GM21619 (cell line): ENCODE results near the gene CHD1L.
"Not testable (repeated sequence)": the region's sequence is repeated elsewhere in the genome, so short reads cannot be mapped to it uniquely, and the experiment has no call there.

Experiments used
- ATAC-seq: cut with Tn5 transposase; IDR thresholded peaks from one replicate; pipeline ENCODE4 v1.9.1; 2021; ENCODE audit not compliant: unreplicated experiment

The CHD1L gene

DNA sequence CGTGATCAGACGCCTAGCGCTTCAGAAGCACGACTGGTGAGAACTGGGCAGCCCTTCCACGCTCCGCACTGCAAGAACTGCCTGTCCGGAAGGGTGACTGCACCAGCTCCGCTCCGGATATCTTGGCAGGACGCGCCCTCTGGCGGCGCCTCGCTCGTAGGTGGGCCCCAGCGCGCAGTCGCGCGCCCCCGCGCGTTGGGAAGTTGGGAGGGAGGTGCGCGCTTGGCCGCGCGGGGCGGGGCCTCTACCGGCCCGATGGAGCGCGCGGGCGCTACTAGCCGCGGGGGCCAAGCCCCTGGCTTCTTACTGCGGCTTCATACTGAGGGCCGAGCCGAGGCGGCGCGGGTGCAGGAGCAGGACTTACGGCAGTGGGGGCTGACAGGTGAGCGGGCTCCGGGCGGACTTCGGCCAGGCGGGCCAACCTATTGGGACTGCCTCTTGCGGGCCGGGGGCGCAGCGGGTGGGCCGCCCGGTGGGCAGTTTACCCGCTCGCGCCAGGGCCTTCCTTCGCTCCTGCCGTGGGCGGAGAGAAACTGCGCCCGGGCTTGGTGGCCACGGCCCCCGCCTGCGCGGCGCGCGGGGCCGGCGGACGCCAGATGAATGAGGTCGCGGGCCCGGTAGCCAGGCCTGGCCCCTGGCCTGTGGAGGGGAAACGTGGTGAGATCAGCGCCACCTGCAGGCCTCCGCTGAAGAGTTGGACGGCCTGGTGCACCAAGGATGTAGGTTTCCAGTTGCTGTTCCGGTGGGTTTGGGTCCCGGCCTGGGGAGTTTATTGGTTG, at the start of gene CHD1L:
CHD1L (plus strand) TSS at position 236 of the 779 bp plus-strand sequence; CDS start at position 256, 20 bp downstream.
- ATAC-seq = peak; percentile 85

DNA sequence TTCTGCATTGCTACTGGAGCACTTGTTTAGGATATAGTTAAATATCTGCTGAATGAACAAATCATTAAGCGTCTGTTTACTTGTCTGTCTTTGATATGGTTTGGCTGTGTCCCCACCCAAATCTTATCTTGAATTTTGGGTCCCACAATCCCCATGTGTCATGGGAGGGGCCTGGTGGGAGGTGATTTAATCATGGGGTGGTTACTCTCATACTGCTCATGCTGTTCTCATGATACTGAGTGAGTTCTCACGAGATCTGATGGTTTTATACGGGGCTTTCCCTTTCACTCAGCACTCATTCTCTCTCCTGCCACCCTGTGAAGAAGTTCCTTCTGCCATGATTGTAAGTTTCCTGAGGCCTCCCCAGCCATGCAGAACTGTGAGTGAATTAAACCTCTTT, 45.2 kb upstream of the CHD1L start:
- not testable (repeated sequence) for ATAC-seq

DNA sequence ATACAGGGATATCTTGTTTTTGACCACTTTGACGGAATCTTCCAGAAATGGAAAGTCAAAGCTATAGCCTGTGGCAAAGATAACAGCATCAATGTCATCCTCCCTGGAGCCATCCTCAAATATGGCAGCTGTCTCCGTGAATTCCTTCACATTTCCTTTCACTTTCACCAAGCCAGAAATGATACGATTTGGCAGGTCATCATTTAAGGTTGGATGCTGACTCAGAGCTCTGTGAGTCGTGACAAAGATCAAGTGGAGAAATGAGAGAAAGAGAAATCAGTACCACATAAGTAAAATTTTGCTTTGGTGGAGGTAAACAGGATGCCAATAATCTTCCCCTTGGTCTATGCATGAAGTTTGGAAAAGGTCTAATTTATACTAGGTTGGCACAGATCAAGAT, 41.2 kb upstream of the CHD1L start:
- no peak for ATAC-seq

DNA sequence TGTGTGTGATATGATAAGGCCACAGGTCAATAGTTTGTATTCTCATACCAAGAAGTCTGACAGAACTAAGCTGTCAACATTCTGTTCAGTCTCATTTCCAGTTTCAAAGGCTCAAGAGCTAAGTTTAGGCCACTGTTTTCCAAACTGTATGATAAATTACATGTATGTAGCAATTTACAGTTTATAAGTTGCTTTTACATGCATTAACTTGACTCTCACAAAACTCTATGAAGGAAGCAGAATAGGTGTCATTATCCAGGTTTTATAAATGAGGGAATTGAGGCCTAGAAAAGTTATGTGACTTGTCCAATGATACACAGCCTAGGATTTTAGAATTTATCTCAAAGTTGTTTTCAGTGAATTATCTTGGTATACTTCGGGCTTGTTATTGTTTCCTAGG, 40.7 kb upstream of the CHD1L start:
- no peak for ATAC-seq

DNA sequence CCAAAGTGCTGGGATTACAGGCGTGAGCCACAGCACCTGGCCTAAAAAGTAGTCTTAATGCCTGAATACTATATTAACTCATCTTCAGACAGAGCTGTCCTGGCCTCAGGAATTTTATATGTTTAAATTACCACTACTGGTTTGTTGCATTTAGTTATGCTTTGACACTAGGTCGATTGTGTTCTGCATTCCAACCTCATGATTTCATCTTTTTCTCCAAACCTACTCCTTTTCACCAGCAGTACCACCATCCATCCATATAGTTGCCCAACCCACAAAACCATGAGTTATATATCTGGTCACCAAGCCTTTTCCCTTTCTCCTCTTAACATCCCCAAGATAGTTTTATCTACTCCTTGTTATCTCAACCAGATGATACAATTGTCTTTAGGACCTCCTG, 39.9 kb upstream of the CHD1L start:
- ATAC-seq = no peak

DNA sequence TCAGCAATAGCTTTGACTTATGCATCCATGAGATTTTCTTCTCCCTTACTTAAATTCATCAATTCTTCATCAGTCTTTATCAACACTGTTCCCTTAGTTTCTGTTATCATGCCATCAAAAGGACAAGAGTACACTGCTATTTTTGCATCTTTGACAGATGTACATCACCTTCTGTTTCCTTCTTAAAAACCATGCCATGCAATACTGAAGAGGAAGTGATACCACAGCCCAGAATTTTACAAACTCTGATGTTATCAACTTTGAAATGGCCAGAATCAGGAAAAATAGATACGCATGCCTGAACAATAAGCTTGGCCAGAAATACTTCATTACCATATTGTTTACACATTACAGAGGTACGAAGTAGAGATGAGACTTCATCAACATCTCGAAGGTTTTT, 38.4 kb upstream of the CHD1L start:
- ATAC-seq = no peak

DNA sequence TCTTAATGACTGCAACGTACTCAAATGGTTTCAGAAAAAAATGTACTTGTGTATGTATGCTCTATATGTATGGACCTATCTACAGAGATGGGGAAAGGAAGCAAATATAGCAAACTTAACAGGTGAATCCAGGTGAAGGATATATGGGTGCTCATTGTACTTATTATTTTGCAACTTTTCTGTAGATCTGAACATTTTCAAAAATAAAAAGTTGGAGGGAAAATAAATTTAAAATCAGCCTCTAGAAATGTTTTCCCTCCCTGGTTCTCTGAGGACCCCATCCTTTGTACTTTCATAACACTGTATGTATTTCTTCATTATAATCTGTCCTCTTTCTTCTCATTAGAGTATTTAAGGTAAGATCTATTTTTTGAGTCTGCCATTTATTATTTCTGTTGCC, 35.3 kb upstream of the CHD1L start:
- no peak for ATAC-seq

DNA sequence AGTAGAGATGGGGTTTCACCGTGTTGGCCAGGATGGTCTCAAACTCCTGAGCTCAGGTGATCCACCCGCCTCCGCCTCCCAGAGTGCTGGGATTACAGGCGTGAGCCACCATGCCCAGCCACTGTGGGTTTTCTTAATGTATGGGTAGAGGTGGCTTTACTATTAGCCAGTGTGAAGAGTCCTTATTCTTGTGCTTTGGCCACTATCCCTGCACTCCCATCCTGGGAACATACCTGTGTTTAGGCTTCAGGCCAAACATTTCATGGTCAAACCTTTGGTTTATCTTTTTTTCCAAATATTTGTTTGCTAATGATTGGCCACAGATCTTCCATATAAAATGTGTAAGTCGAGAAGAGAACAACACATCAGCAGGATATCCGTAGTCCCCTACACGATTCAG, 33.9 kb upstream of the CHD1L start:
- ATAC-seq = no peak

DNA sequence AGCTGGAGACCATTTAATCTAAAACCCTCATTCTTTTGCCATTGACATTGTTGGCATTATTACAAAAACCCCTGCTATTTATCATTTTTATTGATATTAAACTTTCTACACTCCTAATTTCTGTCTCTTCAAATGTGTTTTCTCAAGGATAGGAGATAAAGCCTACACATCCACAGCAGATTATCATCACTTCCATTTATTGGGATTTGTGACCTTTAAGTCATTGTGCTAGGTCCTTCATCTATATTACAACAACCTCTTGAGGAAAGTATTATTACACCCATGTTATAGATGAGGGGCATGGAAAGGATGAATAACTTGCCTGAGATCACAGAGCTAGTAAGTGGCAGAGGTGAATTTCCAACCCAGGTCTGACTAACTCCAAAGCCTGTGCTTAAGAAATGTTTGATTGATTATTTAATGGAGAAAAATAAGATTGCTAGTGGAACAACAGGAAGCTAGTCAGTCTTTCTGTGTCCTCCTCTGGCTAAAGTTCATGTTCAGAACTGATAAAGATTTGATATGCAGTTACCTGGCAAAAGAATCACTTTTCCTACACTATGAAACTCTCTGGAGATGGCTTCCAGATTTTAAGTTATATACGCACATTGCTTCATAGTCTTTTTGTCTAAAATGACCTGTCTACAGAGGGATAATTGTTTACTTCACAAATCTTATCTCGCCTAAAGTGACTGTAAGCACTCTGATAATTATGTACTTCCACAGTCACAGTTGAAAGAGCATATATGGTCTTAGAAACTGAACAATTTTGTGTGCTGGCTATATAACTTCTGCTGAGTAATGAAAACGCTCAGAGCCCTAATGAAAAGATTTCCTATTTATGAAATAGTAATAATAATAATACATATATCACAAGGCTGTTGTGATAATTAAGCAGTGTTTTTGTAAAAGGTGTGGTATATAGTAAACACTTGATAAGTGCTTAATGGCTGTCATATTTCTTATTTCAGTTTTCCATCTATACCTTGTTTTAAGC, 32.4 kb upstream of the CHD1L start:
- ATAC-seq = no peak

DNA sequence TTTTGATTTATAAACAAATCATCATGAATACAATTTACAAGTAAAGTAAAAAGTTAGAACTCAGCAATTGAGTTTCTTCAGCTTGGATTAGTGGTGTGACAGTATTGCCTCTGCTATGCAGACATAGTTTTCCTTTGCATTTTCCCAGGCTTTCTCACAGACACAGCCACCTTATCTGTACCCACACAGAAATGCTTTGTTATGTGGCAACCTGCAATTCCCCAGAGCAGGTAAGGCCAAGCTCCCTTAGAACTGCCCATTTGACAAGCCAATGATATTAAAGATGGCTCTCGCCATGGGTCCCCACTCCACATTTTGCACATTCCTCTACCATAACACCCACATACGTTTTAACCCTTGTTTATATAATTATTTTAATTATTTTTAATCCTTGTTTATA, 31.5 kb upstream of the CHD1L start:
- ATAC-seq = no peak

DNA sequence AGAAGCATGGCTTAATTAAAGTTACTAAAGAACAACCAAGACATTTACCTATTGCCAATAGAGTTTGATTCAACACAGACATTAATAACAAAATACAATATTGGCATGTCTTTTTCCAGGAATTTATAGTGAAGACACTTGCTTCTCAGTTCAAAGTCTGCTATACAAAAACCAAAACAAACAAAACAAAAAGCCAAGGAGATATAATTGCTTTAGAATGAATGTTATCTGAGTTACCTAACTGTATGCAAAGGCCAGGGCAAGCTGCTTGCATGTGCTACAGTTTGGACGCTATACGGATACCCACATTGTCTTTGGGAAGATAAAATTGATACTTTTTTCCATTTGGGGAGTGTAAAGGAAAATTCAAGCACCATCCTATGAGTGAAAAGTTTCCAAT, 30.9 kb upstream of the CHD1L start:
- no peak for ATAC-seq

DNA sequence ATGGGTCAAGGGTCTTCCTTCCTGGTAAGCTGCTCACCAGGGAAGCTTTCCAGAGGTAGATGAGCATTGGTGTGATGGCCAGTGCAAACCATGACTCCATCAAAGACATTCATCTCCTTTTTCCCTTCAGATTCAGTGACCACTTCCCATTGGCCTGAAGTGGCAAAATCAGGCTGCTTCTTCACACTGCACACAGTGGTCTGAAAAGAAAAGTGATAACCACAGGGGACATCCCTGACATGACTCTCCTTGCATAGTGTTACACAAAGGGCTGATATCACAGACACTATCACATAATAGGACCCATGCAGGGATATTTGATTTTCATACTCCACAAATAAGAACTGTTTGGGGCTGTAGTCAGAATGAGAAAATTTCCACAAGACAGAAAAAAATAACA, 29.2 kb upstream of the CHD1L start:
- ATAC-seq = no peak

DNA sequence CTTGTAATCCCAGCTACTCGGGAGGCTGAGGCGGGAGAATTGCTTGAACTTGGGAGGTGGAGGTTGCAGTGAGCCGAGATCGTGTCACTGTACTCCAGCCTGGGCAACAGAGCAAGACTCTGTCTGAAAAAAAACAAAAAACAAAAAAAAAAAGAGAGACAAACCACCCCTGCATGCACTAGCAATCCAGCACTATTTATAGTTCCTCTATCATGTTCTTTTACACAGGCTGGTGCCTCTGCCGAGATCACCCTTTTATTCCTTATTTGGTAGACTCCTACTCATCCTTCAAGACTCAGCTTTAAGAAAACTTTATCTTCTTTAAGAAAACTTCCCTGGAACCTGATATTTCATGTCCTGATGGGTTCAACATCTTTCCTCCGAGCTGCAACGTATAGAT, 28.2 kb upstream of the CHD1L start:
- no peak for ATAC-seq

DNA sequence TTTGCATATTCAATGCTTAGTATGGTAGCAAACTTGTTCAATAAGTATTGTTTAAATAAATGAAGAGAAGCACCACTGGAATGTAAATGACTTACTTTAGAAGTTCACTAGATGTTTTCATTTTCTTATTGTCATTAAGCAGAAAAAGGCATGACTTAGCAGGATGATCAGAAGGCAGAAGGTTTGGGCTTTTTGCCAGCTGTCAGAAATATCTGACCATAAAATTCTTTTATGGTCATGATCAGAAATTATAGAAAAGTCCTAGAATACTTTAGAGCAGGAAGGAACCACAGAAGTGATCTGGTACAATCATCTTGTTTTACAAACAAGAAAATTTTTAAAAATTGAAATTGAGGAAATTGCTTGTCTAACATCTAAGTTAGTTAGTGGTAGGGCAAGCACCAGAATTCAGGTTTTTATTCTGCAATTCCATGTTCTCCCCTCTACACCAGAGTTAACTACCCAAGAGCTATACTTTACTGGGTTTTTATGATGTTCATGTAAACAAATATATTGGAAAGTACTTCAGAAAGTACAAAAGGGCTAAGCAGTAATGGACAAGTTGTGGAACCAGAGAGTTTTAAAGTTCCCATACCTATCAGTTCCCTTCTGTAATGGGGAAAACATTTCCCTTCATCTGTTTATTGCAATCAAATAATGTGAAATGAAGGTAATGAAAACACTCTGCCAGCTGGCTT, 27.5 kb upstream of the CHD1L start:
- no peak for ATAC-seq

DNA sequence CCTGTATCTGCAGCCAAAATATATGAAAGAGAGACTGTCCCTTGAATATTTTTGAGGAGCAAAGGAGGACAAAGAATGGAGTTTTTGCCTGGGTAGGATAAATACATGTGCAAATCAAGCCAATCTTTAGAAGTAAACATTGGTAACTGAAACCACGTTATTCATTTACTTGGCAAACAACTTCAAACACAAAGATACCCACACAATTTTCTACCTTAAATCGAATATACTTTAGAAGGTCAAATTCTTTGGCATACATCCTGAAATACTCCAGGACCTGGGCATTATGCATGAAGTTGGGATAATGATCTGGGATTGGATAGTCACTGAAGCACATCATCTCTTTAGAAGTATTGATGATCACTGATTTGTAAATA, 27.0 kb upstream of the CHD1L start:
- ATAC-seq = no peak

DNA sequence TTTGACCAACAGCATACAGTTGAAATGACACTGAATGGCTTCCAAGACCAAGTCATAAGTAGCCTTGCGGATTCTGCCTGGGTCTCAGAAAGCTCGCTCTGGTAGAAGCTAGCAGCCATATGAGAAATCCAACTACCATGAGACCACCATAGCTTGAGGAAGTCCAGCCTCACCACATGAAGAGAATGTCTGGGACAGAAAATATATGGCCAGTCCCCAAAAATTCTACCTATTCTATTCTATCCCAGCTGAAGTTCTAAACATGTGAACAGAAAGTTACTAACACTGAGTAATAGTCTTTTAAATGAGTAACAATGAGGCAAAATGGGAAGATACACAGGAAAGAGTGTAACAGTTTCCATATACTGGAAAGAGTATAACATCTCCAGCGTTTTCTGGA, 26.4 kb upstream of the CHD1L start:
- ATAC-seq = no peak

DNA sequence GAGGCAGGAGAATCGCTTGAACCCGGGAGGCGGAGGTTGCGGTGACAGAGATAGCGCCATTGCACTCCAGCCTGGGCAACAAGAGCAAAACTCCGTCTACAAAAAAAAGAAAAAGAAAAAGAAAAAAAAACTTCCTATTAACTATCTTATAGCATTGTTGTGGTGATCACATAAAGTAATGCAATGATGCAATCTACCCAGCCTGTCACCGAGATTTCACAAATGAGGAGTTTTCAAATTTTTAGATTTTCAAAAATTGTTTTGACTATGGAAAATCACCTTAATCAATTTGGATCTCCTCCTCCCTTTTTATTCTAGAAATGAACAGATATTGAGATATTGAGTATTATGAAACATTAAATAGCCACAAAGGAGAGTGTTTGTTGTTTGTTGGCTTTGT, 25.3 kb upstream of the CHD1L start:
- ATAC-seq = no peak

DNA sequence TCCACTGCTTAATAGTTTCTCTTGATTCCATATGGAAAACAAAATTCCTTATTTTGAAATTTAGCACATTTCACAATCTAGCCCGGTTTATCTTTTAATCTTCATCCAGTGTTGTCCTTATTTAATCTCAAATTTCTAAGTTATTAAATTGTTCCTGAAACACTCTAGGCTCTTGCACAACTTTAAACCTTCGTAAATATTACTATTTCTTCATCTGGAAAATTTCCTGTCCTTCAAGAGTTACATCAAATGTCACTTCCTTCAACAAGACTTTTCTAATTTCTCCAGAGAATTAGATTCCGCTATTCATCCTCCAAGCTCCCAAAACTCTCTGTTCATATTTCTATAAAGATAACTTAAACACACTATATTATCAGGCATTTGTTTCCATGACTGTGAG, 23.9 kb upstream of the CHD1L start:
- no peak for ATAC-seq

DNA sequence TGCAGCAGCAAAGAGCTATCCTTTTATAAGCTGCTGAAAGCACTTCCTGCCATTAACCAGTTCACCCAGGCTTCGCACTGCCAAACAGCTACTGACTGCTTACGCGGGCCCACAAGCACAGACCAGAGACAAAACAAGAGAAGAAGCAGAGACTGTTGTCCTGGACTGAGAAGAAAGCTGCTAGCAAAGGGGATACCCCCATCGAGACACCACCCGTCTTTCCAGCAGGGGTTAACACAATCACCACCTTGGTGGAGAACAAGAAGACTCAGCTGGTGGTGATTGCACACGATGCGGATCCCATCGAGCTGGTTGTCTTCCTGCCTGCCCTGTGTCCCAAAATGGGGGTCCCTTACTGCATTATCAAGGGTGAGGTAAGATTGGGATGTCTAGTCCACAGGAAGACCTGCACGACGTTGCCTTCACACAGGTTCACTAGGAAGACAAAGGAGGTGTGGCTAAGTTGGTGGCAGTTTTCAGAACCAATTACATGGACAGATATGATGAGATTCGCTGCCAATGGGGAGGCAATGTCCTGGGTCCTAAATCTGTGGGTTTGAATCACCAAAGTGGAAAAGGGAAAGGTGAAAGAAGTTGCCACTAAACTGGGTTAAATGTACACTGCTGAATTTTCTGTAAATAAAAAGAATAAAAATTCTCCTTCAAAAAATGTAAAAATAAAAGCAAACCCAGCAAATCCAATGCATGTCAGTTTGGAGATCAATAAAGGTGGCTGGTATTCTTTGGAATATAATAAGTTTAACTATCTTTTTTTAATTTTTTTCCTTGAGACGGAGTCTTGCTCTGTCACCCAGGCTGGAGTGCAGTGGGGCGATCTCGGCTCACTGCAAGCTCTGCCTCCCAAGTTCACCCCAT, 18.5 kb upstream of the CHD1L start:
- no peak for ATAC-seq

DNA sequence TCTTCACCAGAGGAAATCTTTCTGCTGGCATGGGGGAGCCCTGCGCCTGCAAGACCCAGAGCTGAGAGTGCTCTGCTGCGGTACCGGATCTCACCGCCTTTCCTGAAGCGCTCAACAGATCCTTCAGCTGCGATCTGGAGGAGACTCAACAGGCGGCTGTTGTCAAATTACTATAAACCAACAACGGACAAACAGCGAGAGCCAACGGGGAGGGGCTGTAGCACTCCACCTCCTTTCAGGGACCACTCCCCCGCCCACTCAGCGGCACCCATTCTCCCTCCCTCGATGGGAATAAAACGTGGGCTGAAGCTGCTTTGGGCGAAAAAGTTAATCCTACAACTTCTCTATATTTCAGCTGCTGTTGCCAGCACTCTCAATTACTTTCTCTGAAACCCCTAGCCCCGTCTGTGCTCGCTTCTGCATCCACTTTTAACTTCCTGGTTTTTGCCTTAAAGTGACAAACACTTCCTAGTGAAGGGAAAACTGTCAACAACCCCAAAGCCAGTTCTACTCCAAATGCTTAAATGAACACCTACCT, 17.2 kb upstream of the CHD1L start, which contains the start of gene FMO5:
FMO5 (minus strand) TSS at position 147 of the 538 bp plus-strand sequence. CDS start 310 bp downstream, outside the sequence.
- ATAC-seq = peak; percentile 77
